ENCODE results near the gene CEP83. TPM values are rescaled to one million over a fixed set of nuclear protein-coding genes. Genes with fewer than 3 reads are reported as not detected.

Gene CEP83
- total RNA-seq, 2 experiments from 2014 or later, result 19.0 to 21.5 TPM

DNA sequence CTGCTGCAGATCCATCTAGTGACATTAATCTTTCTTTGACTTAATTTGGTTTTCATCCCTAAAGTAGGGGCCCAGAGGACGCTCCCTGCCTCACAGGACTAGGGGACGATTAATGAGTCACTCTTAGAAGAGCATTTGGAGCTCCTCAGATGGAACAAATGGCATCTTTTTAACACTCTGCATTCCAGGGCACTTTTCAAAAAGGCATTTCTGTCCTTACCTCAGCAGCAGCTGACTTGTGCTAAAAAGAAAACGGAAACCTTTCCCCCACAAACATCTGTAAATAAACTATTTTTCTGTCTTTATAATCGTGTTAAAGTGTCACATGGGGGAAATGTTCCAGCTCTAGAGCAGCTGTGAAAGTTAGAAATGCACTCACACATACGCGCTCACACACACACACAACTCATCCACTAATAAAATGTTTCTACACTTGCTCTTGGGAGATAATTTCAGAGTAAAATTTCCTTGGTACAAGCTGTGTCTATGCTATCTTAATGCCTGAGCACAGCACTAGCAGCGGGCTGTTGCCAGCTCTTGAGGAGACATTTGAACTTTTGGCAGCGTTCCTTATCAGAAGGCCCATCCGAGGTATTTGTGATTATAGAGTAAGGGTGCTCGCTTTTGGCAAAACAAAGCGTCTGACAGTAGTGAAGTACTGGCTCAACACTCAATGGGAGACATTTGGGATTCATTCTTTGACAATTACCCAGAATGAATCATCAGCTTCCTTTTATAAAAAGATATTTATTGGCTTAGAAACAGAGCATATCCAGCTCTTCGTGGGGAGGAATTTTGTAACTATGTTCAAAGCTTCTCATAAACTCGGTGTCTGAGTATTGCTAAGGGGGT, 170.0 kb downstream of the CEP83 start:
- no peaks in the 10 kb centered on the region for H3K4me1 Mint-ChIP-seq (ENCODE audit: low read depth)
- no peak overlapping the region for H3K27ac Mint-ChIP-seq
- H3K36me3 Mint-ChIP-seq (ENCODE audit: low read depth), result peaks cover 10% of the 10 kb centered on the region
- H3K4me3 Mint-ChIP-seq, result no peak overlapping the region
- intact Hi-C loops (cut with micrococcal nuclease), result no loop called here
- no peaks in the 10 kb centered on the region for H3K9me3 Mint-ChIP-seq
- no peaks in the 10 kb centered on the region for H3K27me3 Mint-ChIP-seq (ENCODE audit: low read depth)
- CTCF ChIA-PET, result interaction anchor here (0.7 to 0.8 kb wide), 2 partner anchors 29 to 155 kb away, joined by 3 read pairs; no protein-coding TSS in a partner anchor
- DNase-seq, result no peak

- H3K4me3 Mint-ChIP-seq, result no peak overlapping the region
- intact Hi-C loops (cut with micrococcal nuclease), result no loop called here
- H3K9me3 Mint-ChIP-seq, result no peaks in the 10 kb centered on the region
- DNase-seq, result no peak
- peaks cover 15% of the 10 kb centered on the region for H3K4me1 Mint-ChIP-seq (ENCODE audit: low read depth)
- CTCF ChIA-PET, result no interaction called here
- H3K36me3 Mint-ChIP-seq (ENCODE audit: low read depth), result peaks cover 15% of the 10 kb centered on the region
- no peaks in the 10 kb centered on the region for H3K27me3 Mint-ChIP-seq (ENCODE audit: low read depth)
- no peak overlapping the region for H3K27ac Mint-ChIP-seq
Measured at GRCh38 chr12:94287245-94287628, 172.4 kb downstream of the CEP83 start.

DNA sequence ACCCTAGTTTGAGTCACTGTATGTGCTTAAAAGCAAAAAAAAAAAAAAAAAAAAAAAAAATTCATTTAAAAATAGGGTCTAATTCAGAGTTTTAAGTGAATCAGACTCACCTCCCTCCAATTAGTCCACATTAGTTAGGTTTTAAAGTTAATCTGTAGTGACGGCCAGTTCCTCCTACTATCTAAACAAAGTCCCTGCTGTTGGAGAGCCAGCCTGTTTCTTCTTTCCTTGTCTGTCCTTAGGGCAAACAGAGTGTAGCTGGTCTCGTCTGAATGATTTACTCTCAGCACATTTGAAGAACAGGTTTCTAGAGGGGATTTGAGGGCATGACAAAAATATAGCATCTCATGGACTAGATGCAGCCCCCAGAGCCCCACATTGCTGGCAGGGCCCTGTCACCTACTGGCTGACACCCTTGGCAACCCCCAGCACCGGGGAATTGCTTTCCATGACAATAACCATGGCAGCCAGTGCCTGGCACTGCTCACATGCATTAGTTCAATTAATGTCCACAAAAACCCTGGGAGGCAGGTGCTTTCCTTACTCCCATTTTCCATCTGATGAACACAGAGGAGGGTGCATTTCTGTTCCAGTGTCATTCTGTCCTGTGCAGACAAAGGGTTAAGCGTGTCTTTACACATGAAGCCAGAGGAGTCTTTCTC, 173.0 kb downstream of the CEP83 start:
- H3K27me3 Mint-ChIP-seq (ENCODE audit: low read depth), result no peaks in the 10 kb centered on the region
- no peak for DNase-seq
- peaks cover 15% of the 10 kb centered on the region for H3K36me3 Mint-ChIP-seq (ENCODE audit: low read depth)
- H3K27ac Mint-ChIP-seq, result no peak overlapping the region
- H3K4me3 Mint-ChIP-seq, result no peak overlapping the region
- no peaks in the 10 kb centered on the region for H3K9me3 Mint-ChIP-seq
- peaks cover 20% of the 10 kb centered on the region for H3K4me1 Mint-ChIP-seq (ENCODE audit: low read depth)
- CTCF ChIA-PET, result no interaction called here
- intact Hi-C loops (cut with micrococcal nuclease), result no loop called here

GRCh38 chr12:94285943-94286582, 173.6 kb downstream of the CEP83 start:
- Mint-ChIP-seq H3K27ac (no peak overlapping the region), H3K4me1 (ENCODE audit: low read depth) (peaks cover 22% of the 10 kb centered on the region), H3K9me3 (no peaks in the 10 kb centered on the region), H3K36me3 (ENCODE audit: low read depth) (peaks cover 15% of the 10 kb centered on the region), H3K4me3 (no peak overlapping the region), H3K27me3 (ENCODE audit: low read depth) (no peaks in the 10 kb centered on the region)
- intact Hi-C loops (cut with micrococcal nuclease), result no loop called here
- CTCF ChIA-PET, result no interaction called here
- DNase-seq, result no peak

GRCh38 chr12:94284859-94285258, 174.8 kb downstream of the CEP83 start:
- no peaks in the 10 kb centered on the region for H3K9me3 Mint-ChIP-seq
- H3K27me3 Mint-ChIP-seq (ENCODE audit: low read depth), result no peaks in the 10 kb centered on the region
- CTCF ChIA-PET, result no interaction called here
- peaks cover 16% of the 10 kb centered on the region for H3K36me3 Mint-ChIP-seq (ENCODE audit: low read depth)
- no peak overlapping the region for H3K4me3 Mint-ChIP-seq
- DNase-seq, result no peak
- peaks cover 22% of the 10 kb centered on the region for H3K4me1 Mint-ChIP-seq (ENCODE audit: low read depth)
- no peak overlapping the region for H3K27ac Mint-ChIP-seq
- intact Hi-C loops (cut with micrococcal nuclease), result loop anchor here (5.0 kb wide), 1 partner anchor 138 kb away; the partner anchor contains the start of gene PLXNC1

GRCh38 chr12:94284046-94284445, 175.6 kb downstream of the CEP83 start:
- Mint-ChIP-seq H3K36me3 (ENCODE audit: low read depth) (peaks cover 14% of the 10 kb centered on the region), H3K4me3 (no peak overlapping the region), H3K9me3 (no peaks in the 10 kb centered on the region), H3K27me3 (ENCODE audit: low read depth) (no peaks in the 10 kb centered on the region), H3K27ac (no peak overlapping the region), H3K4me1 (ENCODE audit: low read depth) (peaks cover 22% of the 10 kb centered on the region)
- intact Hi-C loops (cut with micrococcal nuclease), result loop anchor here (5.0 kb wide), 1 partner anchor 137 kb away; the partner anchor contains the start of gene PLXNC1
- DNase-seq, result no peak
- CTCF ChIA-PET, result no interaction called here

GRCh38 chr12:94282675-94283074, 177.0 kb downstream of the CEP83 start:
- H3K27ac Mint-ChIP-seq, result peak overlapping the region; percentile 12
- intact Hi-C loops (cut with micrococcal nuclease), result loop anchor here (5.0 kb wide), 1 partner anchor 135 kb away; the partner anchor contains the start of gene PLXNC1
- no peaks in the 10 kb centered on the region for H3K9me3 Mint-ChIP-seq
- peaks cover 13% of the 10 kb centered on the region for H3K36me3 Mint-ChIP-seq (ENCODE audit: low read depth)
- H3K4me1 Mint-ChIP-seq (ENCODE audit: low read depth), result peaks cover 22% of the 10 kb centered on the region
- no peaks in the 10 kb centered on the region for H3K27me3 Mint-ChIP-seq (ENCODE audit: low read depth)
- DNase-seq, result peak; percentile 58
- CTCF ChIA-PET, result interaction anchor here (0.5 kb wide), 1 partner anchor 51 kb away, joined by 3 read pairs; no protein-coding TSS in a partner anchor
- H3K4me3 Mint-ChIP-seq, result no peak overlapping the region

GRCh38 chr12:94280063-94280462, 179.6 kb downstream of the CEP83 start:
- H3K9me3 Mint-ChIP-seq, result no peaks in the 10 kb centered on the region
- H3K27me3 Mint-ChIP-seq (ENCODE audit: low read depth), result no peaks in the 10 kb centered on the region
- intact Hi-C loops (cut with micrococcal nuclease), result loop anchor here (5.0 kb wide), 1 partner anchor 133 kb away; the partner anchor contains the start of gene PLXNC1
- no peak overlapping the region for H3K27ac Mint-ChIP-seq
- H3K4me3 Mint-ChIP-seq, result no peak overlapping the region
- no peak for DNase-seq
- CTCF ChIA-PET, result no interaction called here
- H3K4me1 Mint-ChIP-seq (ENCODE audit: low read depth), result peaks cover 22% of the 10 kb centered on the region
- peaks cover 10% of the 10 kb centered on the region for H3K36me3 Mint-ChIP-seq (ENCODE audit: low read depth)

DNA sequence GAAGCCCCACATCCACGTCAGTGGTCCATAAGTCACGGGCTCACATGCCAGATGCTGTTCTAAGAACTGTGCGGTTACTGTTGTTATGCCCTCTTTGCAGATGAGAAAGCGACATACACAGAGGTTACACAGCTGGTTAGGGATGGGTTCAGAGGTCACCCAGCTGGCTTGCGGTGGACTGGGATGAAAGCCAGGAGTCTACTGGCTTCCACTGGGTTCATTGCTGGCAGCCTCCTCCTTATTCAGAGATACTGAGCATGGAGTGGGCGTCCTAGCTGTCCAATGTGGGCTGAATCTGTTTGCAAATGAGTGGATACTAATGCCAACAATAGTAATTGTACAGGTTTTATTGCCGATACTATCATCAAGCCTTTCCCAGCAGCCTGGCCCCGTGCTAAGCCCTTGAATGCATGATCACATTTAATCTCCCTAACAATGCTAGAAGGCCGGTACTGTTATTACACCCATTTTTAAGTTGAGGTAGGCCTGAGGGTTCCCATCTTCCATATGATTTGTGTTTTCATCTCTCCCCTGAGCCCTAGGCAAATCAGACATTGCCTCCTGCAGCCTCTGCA, 182.2 kb downstream of the CEP83 start:
- no peaks in the 10 kb centered on the region for H3K9me3 Mint-ChIP-seq
- no peak overlapping the region for H3K4me3 Mint-ChIP-seq
- intact Hi-C loops (cut with micrococcal nuclease), result no loop called here
- H3K27me3 Mint-ChIP-seq (ENCODE audit: low read depth), result no peaks in the 10 kb centered on the region
- peaks cover 4% of the 10 kb centered on the region for H3K36me3 Mint-ChIP-seq (ENCODE audit: low read depth)
- H3K27ac Mint-ChIP-seq, result no peak overlapping the region
- H3K4me1 Mint-ChIP-seq (ENCODE audit: low read depth), result peaks cover 10% of the 10 kb centered on the region
- no peak for DNase-seq
- CTCF ChIA-PET, result no interaction called here

DNA sequence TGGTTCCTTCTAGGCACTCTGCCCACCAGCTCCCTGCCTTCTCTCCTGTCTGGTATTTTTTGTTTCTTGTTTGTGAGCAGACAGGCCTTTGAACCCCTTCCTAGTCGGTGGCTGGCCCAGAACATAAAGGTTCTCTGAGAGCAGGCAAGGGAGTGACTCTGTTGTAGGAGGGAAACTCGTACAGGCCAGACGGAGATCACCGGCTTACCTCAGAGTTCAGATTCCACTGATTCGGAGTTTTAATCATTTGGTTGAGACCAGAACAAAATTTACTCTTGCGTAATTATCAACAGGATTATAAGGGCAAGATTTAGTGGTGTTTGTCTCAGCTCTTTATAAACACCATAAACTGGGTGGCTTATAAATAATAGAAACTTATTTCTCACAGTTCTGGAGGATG, 182.9 kb downstream of the CEP83 start:
- H3K4me1 Mint-ChIP-seq (ENCODE audit: low read depth), result peaks cover 3% of the 10 kb centered on the region
- peaks cover 9% of the 10 kb centered on the region for H3K36me3 Mint-ChIP-seq (ENCODE audit: low read depth)
- H3K27me3 Mint-ChIP-seq (ENCODE audit: low read depth), result no peaks in the 10 kb centered on the region
- no peak overlapping the region for H3K27ac Mint-ChIP-seq
- H3K9me3 Mint-ChIP-seq, result no peaks in the 10 kb centered on the region
- H3K4me3 Mint-ChIP-seq, result no peak overlapping the region
- no peak for DNase-seq
- CTCF ChIA-PET, result interaction anchor here (0.7 kb wide), 1 partner anchor 61 kb away, joined by 5 read pairs; no protein-coding TSS in a partner anchor
- intact Hi-C loops (cut with micrococcal nuclease), result no loop called here

DNA sequence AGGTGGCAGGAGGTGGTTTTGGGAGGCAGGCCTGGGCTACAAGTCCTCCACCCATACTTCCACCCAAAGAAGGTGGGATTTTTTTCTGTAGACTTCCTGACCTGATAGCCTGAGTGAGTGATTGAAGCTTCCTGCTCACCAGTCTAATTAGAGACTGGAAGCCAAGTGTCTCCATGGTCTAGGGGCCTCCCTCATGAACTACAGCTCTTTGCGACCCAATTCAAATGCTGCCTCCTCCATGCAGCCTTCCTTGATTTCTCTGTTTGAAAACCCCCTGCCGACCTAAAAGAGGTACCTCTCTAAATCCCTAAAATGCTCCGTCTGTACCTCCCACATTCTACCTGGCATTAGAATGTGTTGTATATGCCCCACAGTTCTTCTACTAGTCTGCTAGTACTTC, 186.4 kb downstream of the CEP83 start:
- Mint-ChIP-seq H3K36me3 (ENCODE audit: low read depth) (peaks cover 11% of the 10 kb centered on the region), H3K27me3 (ENCODE audit: low read depth) (no peaks in the 10 kb centered on the region), H3K4me1 (ENCODE audit: low read depth) (peaks cover 31% of the 10 kb centered on the region), H3K4me3 (no peak overlapping the region), H3K27ac (no peak overlapping the region), H3K9me3 (no peaks in the 10 kb centered on the region)
- intact Hi-C loops (cut with micrococcal nuclease), result no loop called here
- no peak for DNase-seq
- CTCF ChIA-PET, result no interaction called here

DNA sequence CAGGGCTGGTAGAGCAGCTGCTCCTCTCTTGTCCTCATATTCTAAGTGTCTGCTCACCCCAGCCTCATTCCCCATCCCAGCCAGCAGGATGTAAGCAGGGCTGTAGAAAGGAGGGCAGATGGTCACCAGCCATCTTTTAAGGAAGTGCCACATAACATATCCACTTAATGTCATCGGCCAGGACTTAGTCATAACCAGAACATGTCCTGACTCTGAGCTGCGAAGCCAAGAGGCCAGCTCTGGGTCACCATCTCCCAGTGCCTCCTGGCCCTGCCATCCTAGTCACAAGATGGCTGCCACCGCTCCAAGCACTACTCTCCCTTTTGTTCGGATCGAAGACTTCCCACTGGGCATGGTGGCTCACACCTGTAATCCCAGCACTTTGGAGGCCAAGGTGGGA, 187.4 kb downstream of the CEP83 start:
- DNase-seq, result no peak
- intact Hi-C loops (cut with micrococcal nuclease), result no loop called here
- Mint-ChIP-seq H3K27ac (no peak overlapping the region), H3K4me1 (ENCODE audit: low read depth) (peaks cover 40% of the 10 kb centered on the region), H3K36me3 (ENCODE audit: low read depth) (peaks cover 11% of the 10 kb centered on the region), H3K9me3 (no peaks in the 10 kb centered on the region), H3K27me3 (ENCODE audit: low read depth) (no peaks in the 10 kb centered on the region), H3K4me3 (no peak overlapping the region)
- CTCF ChIA-PET, result no interaction called here
